GM21737 (cell line): ENCODE data around the gene SLC39A11.

ENCODE experiments used
- ATAC-seq: cut with Tn5 transposase; IDR thresholded peaks from one replicate; pipeline ENCODE4 v1.9.1; 2021; ENCODE audit warnings: mild to moderate bottlenecking, moderate library complexity; ENCODE audit not compliant: unreplicated experiment

The SLC39A11 gene

DNA sequence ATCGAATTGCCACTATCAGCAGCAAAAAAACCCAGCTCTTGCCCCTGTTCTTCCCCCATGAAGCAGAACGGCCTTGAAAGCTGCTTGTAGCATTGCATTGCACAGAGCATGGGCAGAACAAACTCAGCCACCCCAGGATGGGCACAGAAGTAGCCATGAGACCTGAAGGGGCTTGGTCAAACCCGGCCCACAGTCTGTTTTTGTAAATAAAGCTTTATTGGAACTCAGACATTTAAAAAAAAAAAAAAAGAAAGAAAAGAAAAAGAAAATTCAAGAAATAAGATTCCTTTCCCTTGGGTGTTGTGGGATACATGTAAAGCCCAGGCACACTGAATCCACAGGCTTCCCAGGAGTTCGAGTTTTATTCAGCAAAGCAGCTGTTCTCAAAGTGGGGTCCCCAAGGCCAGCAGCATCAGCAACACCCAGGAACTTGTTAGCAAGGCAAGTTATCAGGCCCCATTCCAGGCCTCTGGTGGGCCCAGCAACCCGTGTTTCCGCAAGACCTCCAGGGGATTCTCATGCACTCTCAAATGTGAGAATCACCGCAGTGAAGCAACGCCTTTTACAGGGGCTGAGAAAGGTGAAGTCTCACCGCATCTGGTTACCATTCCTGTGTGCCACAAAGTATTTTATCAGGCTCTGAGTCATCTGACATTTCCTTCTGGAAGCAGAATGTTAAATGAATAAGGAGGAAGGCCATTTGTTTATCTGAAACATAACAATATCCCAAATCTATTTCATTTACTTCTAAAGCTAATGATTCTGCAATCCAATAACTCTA lies 108.2 kb downstream of the SLC39A11 start:
- ATAC-seq, result no peak

- ATAC-seq, result no peak
These were observed 109.8 kb downstream of the SLC39A11 start for GRCh38 chr17:72982680-72983079.

DNA sequence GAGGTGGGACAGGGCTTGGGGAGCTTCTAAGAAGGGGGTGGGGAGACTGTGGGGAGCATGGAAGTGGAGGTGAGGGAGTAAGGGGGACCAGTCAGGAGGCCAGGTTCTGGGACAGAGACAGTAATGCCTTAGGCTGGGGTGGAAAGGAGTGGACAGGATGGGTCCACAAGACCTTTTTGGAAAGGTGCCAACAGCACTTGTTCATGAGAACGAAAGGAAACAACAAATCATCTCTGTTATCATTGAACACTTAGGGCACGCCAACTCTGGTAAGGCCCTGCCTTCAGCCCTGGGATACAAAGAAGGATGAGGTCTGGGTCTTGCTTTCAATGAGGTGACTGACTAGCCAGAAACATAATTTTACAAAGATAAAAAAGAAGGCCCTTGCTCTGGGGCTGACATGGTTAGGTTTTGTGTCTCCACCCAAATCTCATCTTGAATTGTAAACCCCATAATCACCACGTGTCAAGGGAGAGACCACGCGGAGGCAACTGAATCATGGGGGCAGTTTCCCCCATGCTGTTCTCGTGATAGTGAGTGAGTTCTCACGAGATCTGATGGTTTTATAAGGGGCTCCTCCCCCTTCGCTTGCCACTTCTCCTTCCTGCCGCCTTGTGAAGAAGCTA lies 113.8 kb downstream of the SLC39A11 start:
- ATAC-seq, result no peak

- ATAC-seq, result no peak
These were observed 114.6 kb downstream of the SLC39A11 start for GRCh38 chr17:72977771-72978417.

GRCh38 chr17:72976971-72977770 lies 115.3 kb downstream of the SLC39A11 start:
- no peak for ATAC-seq

- ATAC-seq, result no peak
These were observed 117.0 kb downstream of the SLC39A11 start for GRCh38 chr17:72975509-72975908.

DNA sequence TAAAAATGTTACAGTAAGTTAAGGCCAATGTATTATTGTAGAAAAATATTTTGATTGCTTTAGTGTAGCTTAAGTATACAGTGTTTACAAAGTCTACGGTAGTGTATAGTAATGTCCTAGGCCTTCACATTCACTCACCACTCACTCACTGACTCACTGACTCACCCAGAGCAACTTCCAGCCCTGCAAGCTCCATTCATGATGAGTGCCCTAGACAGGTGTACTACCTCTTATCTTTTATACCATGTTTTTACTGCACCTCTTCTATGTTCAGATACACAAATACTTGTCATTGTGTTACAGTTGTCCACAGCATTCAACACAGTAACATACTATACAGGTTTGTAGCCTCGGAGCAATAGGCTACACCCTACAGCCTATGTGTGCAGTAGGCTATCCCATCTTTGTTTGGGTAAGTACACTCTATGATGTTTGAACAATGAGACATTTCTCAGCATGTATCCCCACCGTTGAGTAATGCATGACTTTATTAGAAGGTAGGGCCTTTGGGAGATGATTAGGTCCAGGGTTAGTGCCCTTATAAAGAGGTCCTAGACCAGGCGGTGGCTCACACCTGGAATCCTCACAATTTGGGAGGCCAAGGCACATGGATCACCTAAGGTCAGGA lies 117.8 kb downstream of the SLC39A11 start:
- no peak for ATAC-seq

DNA sequence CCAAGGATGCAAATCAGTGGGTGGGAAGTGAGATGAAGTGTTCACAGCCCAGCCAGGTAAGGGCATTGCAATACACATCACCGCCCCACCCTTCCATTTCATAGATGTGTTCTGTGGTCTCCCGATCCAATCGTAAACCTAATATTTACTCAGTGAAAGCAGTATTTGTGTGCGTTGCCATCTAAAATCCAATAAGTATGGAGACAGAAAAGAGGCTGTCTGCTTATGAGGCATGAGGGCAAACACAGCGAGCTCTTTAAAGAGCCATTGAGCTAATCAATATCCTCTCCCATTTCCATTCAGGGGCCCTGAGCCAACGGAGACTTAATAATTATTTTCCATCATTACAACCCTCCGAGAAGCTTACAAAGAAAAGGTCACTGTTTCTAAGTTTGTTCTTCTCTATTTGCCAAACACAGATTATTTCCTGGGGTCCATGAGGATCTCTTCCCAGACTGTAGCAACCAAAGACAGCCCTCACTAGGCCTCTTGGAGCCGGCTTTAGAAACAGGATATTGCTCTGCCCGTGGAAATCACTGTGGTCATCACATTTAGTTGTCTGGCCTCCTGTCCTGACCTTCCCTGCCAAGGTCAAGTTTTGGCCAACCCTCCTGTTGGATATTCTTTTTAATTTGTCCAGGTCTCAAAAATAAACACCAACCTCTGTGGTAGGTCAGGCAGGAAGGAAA lies 120.1 kb downstream of the SLC39A11 start:
- no peak for ATAC-seq

GRCh38 chr17:72971226-72971880 lies 121.1 kb downstream of the SLC39A11 start:
- no peak for ATAC-seq

GRCh38 chr17:72970797-72971196 lies 121.7 kb downstream of the SLC39A11 start:
- no peak for ATAC-seq

DNA sequence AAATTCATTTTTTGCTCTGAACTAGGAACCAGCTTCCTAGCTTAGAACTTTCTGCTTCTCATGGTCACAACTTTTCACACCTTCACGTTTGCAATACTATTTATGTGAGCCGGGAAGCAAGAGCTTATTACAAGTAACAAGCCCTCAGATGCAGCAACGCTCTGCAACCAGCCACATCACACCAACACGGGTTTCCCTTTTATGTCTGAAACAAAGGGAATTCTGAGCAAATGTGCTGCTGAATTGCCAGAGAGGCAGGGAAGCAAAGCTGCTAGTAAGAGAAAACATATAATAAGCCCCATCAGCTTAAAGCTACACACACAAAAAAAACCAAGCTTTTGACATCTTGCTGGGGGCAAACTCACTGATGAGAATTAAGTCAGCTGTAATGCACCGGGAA lies 122.2 kb downstream of the SLC39A11 start:
- ATAC-seq, result no peak

DNA sequence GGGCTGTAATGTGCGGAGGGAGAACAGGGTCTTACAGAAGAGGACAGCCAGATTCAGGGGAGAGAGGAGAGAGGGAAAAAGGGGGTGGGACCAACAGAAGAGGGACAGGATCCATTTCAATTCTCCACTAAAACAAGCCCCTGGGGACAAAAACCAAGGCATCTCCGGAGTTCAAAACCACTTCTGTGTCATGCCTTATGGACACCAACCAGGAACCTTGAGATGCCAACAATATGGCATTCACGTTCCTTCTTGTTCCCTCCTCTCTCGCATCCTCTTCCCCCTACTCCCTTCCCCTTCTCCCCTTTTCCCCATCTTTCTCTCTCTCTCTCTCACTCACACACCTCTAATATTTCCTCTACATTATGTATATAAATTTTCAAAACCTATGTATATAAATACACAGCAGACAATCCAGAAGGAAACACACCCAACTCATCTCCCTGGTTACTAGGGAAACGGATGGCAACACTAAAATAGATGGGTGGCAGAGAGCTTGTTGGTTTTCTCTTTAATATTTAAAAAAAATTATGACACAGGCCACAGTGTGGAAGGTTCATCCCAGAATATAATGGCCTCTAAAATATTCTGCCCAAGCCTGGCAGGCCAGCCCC lies 123.1 kb downstream of the SLC39A11 start:
- no peak for ATAC-seq

DNA sequence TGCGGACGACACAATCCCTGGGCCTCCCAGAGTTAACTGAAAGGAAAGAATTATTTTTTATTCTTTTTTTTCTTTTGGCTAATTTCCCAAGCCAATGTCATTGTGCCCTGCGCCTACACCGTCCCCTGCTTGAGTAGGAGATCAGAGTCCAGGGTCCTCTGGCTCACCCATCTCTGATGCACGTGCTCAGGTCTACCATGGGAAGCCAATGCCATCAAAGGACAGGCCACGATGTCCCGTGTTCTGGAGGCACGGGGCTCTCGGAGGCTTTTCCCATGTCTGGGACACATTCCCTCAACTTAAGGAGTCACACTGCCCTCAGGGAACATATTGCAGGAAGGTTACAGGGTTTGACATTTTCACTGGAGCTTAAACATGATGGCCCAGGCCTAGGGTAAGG lies 123.7 kb downstream of the SLC39A11 start:
- ATAC-seq, result no peak

DNA sequence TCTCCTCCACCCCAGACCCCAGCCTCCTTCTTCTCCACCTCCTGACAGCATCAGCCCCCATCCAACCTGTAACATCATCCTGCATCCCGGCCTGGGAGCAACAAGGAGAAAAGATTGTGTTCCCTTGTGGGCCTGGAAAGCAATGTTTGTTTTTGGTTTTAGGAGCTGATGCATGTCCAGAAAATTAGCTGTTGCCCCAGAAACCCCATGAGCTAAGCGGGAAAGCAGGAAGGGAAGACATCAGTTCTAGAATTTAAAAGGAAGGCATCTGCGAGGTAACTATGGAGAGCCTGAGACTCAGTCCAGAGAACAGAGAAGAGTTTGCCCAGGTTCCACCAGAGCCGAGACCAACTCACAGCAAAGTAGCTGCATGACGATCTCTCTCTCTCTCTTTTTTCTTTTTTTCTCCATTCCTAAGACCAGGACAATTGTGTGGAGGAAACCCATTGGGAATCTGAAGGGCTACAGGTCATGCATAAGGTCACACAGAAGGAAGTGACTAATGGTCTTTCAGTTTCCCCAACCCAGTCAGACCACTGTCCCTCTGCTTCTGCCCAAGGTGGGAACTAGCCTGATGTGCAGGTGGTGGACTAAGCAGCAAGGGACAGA lies 124.4 kb downstream of the SLC39A11 start:
- no peak for ATAC-seq

- no peak for ATAC-seq
These were observed 125.1 kb downstream of the SLC39A11 start for GRCh38 chr17:72967277-72967970.

GRCh38 chr17:72962106-72962505 lies 130.4 kb downstream of the SLC39A11 start:
- no peak for ATAC-seq

GRCh38 chr17:72955391-72956140 lies 136.9 kb downstream of the SLC39A11 start:
- ATAC-seq, result no peak

DNA sequence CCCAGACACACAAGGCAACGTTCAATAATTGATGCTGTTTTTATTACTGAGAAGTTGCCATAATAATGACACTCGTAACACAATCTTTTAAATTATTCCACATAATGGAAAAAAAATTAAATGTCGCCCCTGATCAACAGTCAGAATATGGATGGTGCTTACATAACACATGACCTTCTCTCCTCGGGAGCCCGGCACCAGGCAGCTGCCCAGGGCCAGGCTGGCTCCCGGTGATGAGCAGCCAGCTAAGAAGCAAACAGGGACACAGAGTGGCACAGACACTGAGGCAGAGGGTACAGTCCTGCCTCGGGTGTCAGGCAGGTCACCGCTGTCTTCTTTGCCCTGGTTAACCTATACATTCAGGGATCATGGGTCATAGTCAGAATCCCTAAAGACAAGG lies 137.9 kb downstream of the SLC39A11 start:
- ATAC-seq, result no peak
